ENCODE results near the gene SIX4. TPM values are rescaled to one million over a fixed set of nuclear protein-coding genes. Genes with fewer than 3 reads are reported as not detected.

SIX4 gene
- total RNA-seq, 1 donor from 2014 or later: 9.5 TPM

DNA sequence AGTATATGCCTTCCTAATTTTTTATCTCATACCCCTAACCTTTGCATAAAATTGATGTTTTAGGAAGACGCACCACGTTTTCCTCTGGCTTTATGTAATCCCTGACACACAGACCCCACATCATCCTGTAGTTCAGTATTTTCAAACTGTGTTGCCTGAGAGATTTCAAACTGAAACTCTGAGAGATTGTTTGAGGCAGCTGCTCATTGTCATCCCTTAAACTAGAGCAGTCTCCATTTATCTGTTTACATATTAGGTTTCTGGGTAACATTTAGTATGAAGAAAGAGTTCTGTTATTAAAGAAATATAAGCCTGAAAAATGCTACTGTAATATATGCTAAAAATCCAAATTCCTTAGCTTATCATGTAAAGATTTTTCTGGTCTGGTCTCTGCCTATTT, 34.7 kb upstream of the SIX4 start:
- TF ChIP-seq, protein P1, sequence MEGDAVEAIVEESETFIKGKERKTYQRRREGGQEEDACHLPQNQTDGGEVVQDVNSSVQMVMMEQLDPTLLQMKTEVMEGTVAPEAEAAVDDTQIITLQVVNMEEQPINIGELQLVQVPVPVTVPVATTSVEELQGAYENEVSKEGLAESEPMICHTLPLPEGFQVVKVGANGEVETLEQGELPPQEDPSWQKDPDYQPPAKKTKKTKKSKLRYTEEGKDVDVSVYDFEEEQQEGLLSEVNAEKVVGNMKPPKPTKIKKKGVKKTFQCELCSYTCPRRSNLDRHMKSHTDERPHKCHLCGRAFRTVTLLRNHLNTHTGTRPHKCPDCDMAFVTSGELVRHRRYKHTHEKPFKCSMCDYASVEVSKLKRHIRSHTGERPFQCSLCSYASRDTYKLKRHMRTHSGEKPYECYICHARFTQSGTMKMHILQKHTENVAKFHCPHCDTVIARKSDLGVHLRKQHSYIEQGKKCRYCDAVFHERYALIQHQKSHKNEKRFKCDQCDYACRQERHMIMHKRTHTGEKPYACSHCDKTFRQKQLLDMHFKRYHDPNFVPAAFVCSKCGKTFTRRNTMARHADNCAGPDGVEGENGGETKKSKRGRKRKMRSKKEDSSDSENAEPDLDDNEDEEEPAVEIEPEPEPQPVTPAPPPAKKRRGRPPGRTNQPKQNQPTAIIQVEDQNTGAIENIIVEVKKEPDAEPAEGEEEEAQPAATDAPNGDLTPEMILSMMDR (conservative IDR thresholded peaks at IDR 0.05; ENCODE audit: low read depth, low read length): no peak
- no peak overlapping the region for H3K4me3 ChIP-seq (ENCODE audit: low read depth, low read length)
- DNase-seq (ENCODE audit: low read depth): no peak

DNA sequence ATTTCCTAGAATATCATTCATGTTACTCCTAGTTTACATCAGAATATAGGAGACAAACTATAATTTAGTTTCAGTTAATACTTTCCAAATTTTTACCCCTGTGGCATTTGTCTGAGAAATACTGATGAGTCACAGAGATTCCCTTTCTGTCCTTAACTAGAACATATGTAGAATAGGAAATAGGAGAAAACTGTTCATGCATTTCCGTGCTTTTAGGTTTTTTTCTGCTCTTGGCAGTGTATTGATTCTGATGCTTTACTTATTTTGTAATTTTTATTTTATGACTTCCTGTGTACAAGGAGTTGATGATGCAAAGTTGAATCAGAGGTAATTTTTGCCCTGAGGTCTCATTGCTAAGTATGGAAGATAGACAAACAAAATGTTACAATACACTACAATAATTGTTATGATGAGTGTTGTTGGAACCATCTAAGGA, 33.4 kb upstream of the SIX4 start:
- TF ChIP-seq, protein P1 (conservative IDR thresholded peaks at IDR 0.05; ENCODE audit: low read depth, low read length): no peak
- no peak overlapping the region for H3K4me3 ChIP-seq (ENCODE audit: low read depth, low read length)
- no peak for DNase-seq (ENCODE audit: low read depth)

- no peak overlapping the region for H3K4me3 ChIP-seq (ENCODE audit: low read depth, low read length)
- DNase-seq (ENCODE audit: low read depth): no peak
- TF ChIP-seq, protein P1 (conservative IDR thresholded peaks at IDR 0.05; ENCODE audit: low read depth, low read length): no peak
Observed at GRCh38 chr14:60756847-60757246, 32.7 kb upstream of the SIX4 start.

DNA sequence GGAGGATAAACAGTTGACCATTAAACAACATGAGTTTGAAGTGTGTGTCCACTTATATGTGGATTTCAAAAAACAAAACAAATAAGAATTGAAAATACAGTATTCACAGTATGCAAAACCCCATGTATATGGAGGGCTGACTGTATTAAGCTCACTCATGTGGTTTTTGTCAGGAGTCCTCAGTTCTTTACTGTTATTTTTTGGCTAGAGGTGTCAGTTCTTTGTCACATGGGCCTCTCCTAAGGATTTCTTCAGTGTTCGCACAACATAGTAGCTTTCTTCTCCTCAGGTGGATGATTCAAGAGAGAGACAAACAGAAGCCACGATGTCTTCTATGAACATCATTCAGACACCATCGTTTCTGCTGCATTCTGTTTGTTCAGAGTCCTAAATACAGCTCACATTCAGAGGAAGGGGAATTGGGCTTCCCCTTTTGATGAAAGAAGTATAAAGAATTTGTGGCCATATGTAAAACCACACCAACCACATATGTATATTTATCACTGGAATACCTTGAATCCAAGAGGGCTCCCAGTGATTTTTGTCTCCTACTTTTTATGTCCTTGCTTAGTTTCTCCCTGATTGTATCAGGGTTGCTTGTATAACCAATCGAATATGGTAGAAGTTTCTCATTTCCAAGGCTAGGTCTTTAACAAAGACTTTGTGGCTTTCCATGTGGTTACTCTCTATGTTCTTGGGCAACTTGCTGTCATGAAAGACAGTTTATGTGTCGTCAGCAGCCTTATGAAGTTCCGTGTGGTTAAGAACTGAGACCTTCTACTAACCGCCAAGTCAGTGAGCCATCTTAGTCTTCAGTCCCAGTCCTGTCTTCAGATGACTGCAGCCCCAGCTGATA, 29.3 kb upstream of the SIX4 start:
- no peak overlapping the region for H3K4me3 ChIP-seq (ENCODE audit: low read depth, low read length)
- TF ChIP-seq, protein P1 (conservative IDR thresholded peaks at IDR 0.05; ENCODE audit: low read depth, low read length): no peak
- DNase-seq (ENCODE audit: low read depth): no peak

GRCh38 chr14:60744566-60744965, 20.4 kb upstream of the SIX4 start:
- TF ChIP-seq, protein P1 (conservative IDR thresholded peaks at IDR 0.05; ENCODE audit: low read depth, low read length): no peak
- H3K4me3 ChIP-seq (ENCODE audit: low read depth, low read length): no peak overlapping the region
- DNase-seq (ENCODE audit: low read depth): no peak

- no peak for DNase-seq (ENCODE audit: low read depth)
- H3K4me3 ChIP-seq (ENCODE audit: low read depth, low read length): no peak overlapping the region
- TF ChIP-seq, protein P1 (conservative IDR thresholded peaks at IDR 0.05; ENCODE audit: low read depth, low read length): no peak
Observed at GRCh38 chr14:60738843-60739508, 14.8 kb upstream of the SIX4 start.

Data from epithelial cell of proximal tubule (primary cell).